ENCODE measurements around the gene OPN4.
A peak's percentile ranks its signal among the peaks of the same experiment; 100 is the strongest.

The OPN4 gene

DNA sequence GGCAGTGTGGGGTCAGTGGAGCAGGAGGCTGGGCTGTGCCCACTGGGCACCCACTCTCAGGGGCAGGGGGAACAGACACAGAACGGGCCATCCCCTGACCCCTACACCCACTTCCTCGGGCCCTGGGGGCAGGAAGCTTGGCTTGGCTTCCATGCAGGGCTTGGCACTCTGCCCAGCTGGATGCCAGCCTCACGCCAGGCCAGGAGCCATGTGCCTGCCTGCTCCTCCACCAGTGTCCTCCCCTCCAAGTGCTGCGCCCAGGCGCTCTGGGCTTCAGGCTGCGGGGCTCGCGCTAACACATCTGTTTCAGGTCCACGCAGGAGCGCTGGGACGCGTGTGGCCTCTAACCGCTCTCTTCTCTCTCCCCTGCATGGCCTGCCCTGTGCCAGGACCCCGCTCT lies 26.7 kb downstream of the OPN4 start:
- DNase-seq (no peak), ATAC-seq (no peak)

DNA sequence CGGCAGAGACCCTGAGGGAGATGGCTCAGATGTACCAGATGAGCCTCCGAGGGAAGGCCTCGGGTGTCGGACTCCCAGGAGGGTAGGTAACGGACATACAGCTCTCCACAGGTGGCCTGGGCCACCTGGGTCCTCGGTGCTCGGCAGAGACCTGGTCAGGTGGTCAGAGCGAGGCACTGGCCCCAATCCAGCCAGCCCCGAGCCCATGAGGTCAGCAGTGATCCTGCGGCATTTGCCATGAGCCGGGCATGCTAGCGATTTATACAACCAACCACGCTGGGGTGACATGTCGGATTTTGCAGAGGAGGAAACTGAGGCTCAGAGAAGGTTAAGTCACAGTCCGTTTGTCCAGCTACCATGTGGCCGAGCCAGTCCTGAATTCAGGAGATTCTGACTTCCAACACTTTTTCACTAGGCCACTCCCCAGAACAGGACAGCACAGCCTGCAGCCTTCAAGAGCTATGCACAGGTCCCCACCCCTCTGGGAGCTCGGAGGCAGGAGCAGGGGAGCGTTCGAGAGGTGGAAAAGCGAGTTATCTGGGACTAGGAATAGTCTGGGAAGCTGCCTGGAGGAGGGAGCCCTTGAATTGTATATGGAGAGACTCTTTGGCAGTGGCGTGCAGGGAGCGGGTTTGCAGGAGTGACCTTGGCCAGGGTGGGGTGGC lies 27.5 kb downstream of the OPN4 start:
- ATAC-seq: no peak
- DNase-seq: no peak

DNA sequence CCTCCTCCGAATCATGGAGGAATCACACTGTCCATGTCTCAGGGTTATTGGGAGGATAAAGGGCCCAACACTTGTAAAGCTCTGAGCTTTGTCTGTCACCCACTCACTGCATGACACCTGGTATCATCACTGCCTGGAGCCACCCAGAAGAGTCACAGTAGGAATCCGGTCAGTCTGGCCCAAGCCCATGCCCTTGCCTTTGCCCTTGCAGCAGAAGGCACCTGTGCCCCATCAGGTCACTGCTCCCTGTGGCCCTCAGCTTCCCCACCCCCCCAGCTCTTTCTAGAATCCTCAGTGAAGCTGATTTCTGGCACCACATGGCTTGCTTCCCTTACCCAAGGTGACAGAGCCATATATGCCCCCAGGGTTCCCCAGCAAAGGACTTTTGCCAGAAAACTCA lies 28.3 kb downstream of the OPN4 start:
- DNase-seq (no peak), ATAC-seq (no peak)

DNA sequence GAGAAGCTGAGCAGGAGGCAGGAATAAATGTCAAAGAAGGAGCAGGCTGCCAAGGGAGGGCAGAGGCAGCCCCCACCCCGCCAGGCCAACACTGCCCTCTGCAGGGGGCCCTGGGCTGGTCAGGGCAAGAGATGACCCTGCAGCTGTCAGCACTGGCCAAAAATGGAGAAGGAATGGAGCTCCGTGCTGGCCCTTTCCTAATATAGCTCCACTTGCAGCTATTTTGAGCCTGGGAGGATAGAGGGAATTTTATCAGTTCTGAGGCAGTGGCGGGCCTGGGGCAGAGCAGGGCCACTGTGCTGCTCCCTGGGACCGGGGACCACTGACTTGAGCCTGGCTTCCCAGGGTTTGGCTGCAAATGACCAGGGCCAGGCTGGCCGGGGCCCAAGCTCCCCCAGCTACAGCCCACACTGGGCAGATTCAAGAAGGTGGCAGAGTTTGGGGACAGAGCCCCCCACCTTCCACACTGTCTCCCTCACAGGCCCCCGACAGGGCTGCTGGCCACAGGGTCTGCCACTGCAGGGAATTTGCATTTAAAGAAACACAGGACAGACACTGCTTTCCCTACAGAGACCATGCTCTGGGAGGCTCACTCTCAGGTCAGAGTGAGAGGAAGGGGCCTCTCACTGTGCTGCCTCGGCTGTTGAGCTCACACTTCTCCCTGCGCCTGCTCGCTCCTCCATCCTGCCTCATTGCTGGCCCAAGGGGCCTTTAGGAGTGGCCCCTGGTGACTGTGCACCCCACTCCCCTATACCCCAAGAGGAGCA lies 30.2 kb downstream of the OPN4 start:
- no peak for ATAC-seq

DNA sequence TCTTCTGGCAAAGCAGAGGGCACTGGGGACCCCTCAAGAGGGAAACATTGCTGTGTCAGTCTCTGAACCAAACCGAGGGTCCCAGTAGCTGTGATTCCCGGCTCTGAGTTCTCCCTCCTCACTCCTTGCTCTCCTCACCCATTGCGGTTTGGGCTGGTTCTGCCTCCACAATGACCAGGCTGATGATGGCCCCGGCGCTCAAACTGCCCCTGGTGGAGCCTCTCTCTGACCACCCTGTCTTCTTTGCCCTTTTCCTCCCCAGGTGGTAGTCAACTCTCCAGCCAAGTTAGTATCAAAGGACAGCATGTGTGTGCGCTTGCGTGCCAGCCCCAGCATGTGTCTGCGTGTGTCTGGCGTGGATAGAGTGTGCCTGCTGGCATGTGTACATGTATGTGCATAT lies 31.1 kb downstream of the OPN4 start:
- ATAC-seq (no peak), DNase-seq (no peak)

More for the DNA sequence above, 30.2 kb downstream of the OPN4 start:
- no peak for DNase-seq

DNA sequence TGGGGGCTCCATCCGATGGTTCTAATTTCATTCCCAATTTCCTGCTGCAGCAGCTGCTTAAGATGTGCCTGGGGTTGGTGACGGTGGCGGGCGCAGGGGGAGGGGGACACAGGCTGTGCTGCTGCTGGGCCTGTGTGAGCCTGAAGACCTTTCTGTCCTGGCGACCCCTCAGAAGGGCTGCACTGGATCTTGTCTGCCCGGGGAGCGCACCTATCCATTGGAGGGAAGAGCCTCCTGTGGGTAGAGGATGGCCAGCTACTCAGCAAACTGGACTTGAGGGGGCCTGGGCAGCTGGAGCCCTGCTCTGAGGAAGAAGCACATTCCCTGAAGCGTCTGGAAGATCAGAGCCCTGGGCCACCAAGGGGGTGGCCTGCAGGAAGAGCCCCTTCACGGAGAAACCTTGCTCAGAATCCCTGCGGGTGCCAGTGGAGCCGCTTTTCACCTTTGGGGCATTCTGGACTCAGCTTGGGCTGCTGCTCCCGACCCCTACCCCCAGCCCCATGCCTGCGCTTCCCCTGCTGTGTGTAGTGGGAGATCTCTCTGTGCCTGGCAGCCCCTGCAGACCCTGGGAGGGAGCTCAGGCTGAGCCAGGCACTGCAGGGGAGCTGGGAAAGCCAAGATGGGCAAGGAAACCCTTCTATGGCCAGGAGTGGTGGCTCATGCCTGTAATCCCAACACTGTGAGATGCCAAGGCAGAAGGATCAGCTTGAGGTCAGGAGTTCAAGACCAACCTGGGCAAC lies 31.7 kb downstream of the OPN4 start:
- no peak for ATAC-seq

DNA sequence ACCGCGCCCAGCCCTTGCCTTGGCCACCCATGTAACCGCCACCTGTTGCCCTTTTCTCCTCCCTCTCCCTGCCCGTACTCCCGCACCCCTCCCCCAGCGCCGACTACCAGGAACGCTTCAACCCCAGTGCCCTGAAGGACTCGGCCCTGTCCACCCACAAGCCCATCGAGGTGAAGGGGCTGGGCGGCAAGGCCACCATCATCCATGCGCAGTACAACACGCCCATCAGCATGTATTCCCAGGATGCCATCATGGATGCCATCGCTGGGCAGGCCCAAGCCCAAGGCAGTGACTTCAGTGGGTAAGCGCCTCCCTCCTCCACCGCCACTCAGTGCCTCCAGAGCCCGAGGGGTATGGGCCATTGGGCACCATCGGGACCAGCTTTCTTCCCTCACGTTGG lies 32.6 kb downstream of the OPN4 start:
- no peak for ATAC-seq
- no peak for DNase-seq

More for the DNA sequence above, 31.7 kb downstream of the OPN4 start:
- DNase-seq: no peak

DNA sequence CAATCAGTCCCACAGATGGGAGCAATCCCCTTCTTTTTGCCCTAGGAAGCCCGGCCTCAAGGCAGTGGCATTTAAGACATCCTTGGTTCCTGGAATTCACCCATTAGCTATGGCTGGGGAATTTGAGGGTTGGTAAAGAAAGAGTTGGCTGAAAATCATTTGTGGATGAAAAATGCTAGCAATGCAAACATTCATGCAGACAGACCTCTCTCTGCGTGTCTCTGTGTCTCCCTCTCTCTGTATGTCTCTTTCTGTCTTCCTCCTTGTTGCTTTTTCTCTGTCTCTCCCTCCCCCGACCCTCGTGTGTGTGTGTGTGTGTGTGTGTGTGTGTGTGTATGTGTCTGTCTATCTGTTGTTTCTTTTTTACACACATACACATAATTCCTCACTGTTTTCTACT lies 33.4 kb downstream of the OPN4 start:
- no peak for DNase-seq
- ATAC-seq: no peak

DNA sequence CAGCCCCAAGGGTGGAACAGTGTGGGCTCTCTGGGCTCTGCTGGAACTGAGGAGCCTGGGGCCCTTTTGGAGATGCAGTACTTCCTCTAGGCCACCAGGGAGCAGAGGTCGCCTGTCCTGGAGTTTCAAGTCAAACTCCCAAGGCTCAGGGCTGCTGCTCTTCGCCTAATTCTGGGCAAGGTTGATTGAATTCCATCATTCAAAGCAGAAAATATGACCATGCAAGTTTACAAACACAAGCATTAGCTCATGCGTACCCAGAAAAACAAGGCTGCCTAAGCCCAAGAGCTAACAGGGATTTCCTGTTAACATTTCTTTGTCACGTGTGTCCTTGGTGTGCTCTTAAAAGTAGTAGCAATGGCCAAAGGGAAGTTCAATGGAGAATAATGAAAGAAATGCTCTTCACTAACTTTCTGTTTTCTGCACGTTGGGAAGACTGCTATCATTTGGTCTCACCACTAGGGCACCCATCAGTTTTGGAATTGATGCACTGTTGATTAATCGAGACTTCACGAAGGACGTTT lies 34.1 kb downstream of the OPN4 start:
- peak; percentile 78 for ATAC-seq
- peak; percentile 42 for DNase-seq

DNA sequence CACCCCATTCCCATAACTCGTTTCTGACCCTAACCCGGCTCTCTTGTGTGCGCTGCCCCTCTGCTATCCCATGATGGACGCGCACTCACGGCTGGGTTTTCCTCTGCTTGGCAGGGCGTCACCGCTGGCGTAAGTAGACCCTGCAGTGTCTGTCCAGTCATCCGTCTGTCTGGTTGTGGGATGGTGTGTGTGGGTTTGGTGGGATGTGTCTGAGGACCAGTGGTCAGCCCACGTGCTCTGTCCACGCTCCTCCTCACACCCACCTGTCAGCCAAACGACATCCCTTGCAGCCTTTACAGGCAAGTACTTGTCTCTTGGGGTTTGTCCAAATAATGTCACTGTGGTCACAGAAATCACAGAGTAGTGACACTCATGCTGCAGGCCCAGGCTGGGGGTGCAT lies 34.8 kb downstream of the OPN4 start:
- DNase-seq: no peak

DNA sequence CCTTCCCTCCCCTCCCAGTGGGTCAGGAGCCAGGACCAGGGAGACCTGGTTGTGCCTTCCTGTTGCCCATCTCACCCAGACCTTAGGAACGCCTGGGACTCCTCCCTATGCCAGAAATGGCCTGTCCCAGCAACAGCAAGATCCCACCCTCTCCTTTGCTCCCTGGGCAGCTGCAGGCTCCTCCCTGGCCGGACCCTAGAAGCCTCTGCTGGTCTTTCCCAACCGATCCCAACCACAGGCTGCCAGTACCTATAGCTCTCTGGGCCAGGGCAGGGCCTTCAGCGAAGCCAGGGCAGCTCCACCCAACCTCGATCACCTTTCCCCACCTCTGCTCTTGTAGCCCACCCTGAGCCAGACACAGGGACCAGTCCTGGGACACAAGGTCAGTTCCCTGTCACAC lies 35.9 kb downstream of the OPN4 start:
- no peak for ATAC-seq
- DNase-seq: no peak

More for the DNA sequence above, 34.8 kb downstream of the OPN4 start:
- no peak for ATAC-seq

DNA sequence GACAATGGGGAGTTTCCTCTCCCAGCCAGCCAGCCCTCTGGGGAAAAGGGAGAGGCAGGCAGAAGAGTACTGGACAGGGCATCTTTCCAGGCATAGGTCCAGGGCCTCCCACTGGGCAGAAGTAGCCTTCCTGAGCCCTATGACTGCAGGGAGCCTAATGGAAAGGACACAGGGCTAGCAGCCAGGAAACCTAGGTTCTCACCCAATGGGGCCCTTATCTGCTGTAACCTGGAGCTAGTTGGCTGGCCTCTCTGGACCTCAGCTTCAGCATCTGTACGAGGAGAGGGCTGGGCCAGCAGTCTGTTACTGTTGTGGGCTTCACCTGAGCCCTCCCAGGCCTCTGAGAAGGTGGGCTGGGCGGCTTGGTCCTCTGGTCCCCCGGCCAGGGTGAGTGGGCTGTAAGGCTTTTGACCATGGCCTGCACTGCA lies 36.3 kb downstream of the OPN4 start:
- no peak for ATAC-seq
- no peak for DNase-seq

DNA sequence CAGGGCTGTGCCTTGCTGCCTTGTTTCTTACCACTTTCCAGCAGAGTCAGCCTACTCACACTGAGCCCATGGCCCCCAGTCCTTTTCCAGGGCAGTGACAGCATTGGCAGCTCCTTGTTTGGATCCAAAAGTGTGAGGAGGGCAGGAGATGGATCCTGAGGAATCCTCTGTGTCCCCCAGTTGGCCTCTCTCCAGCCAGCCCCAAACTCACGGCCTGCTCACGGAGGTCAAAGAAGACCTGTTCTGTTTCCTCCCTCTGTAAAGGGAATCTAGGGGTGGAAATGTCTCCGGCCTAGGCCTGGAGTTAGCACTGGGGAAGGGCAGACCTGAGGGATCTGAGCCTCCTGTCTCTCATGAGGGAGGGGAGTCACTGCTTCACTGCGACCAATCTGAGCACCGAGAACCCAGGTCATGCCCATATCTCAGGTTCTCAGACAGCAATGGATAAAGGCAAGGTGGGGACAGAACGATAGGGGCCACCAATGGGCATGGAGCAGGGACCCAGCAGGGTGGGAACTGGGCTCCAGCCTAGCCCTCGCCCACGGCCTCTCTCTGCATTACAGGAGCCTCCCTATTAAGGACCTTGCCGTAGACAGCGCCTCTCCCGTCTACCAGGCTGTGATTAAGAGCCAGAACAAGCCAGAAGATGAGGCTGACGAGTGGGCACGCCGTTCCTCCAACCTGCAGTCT lies 37.1 kb downstream of the OPN4 start:
- no peak for ATAC-seq

DNA sequence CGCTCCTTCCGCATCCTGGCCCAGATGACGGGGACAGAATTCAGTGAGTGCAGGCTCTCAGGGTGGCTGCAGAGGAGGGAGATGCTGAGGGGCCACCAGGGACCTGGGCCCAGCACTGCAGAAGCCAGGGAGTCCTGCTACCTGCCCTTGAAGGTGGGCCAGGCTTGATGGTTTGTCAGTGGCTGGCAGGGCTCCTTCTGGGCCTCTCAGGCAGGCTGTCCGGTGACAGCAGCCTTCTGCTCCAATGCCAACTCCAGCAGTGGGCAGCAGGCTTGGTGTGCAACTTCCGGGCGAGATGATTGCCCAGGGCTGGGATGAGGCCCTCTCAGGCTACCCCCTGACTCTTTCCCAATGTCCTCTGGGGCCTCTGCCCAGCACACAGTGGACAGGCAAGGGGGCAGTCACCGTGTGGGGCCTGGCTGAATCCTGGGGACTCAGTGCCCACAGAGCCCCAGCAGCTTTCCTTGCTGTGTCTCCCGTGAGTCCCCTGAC lies 37.7 kb downstream of the OPN4 start:
- ATAC-seq (no peak), DNase-seq (no peak)

More for the DNA sequence above, 37.1 kb downstream of the OPN4 start:
- DNase-seq: no peak

DNA sequence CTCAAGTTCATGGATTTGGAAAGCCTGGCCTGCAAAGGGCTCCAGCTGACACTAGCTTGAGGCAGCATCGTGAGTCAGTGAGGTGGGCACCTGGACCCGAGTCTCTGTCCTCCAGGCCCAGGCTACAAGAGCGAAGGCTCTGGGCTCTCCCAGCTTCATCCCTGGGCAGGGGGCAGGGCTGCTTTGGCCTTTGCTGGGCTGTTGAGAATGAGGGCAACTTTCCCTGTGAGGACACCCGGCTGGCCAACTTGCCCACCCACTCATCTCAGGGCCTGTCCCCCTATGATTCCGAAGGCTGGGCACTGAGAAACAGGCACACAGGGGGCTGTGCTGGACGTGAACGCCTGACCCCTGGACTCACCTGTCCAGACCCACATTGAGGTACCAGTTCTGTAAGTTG lies 38.3 kb downstream of the OPN4 start:
- no peak for ATAC-seq
- DNase-seq: no peak

DNA sequence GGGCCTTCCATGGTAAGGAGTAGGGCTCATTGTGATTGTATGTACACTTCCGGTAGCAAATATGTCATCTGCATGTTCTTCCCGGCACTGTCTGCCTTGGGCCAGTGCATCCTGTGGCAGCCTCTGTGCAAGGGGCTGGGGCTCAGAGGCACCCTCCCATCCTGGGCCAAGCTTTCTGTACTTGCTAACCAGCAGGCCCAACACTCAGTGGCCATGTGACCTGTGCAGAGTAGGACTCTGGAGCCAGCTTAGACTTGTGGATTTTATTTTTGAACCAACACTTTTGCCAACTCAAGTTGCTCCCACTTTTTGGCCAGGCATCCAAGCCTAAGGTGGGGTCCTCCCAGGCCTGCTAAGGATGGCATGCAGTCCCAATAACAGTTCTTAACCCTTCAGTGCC lies 38.9 kb downstream of the OPN4 start:
- DNase-seq (no peak), ATAC-seq (no peak)

DNA sequence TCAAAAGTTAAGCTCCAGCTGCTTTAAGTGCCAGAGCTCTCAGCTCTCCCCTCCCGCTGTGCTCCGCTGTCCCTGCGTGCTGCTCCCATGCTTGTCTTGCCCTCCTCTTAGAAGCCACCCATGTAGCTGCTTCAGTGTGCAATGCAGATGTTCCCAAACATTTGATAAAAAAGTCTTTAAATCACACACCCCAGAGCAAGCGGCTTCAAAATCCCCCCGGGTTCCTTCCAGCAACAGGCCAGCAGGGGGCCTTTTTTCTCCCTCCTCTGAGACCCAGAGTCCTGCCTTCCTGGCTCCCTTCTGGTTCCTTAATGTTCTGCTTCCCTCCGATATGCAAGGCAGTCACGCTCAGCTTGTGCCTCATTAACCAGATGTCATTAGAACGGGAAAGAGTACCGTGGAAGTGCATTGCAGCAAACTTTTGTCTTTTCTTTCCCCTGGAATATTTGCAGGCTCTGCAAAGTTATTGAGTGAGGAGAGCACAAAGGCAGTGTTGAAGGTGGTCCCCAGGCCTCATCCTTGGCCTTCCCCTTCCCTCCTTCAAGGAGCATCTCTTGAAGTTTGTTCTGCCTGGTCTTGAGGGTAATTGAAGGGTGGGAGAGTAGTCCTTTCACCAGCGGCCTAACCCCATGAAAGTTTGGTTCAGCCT lies 39.5 kb downstream of the OPN4 start:
- ATAC-seq: no peak
- peak; percentile 52 for DNase-seq

DNA sequence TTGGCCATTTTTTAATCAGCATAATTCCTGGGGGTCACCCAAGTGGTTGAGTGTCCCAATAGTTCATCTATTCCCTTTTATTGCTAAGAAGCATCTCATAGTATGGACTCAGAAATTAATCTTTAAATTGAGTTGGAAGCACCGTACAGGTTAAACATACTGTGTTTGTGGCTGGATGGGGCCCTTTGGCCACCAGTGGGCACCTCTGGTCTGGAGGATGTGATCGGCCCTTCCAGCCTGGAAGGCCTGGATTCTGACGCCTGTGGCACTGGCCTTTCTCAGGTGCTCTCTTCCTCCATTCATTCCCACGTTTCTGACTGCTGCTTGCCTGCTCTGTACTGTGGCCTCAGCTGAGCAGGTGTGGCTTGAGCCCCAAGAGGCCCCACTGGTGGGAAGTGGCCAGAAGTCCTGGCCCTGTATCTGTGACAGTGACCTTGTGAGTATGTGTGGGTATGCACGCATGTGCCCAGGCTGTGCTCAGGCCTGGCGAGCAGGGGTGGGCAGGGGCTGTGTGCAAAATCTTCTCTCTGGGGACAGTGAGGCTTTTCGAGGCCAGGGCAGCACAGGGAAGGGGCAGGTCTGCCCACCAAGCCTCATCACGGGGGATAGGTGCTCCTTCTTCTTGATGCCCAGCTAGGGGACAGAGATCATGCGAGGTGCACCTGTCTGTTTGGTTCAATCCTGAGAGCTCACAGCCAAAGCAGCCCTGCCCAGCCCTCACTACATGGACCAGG lies 44.0 kb downstream of the OPN4 start:
- no peak for ATAC-seq

DNA sequence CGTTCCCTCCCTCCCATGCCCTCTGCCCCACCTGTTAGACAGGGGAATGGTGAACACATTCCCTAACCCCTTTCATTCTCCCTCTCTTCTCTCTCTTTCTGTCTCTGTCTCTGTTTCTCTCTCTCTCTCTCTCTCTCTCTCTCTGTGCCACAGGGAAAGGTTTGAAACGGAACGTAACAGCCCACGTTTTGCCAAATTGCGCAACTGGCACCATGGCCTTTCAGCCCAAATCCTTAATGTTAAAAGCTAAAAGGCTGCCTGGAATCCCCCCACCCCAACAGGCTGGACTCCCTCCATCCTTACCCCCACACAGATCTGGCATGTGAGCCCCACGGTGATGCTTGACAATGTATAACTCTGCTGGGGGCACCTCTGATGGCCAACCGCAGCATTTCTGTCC lies 44.8 kb downstream of the OPN4 start:
- DNase-seq (no peak), ATAC-seq (no peak)

More for the DNA sequence above, 44.0 kb downstream of the OPN4 start:
- no peak for DNase-seq

DNA sequence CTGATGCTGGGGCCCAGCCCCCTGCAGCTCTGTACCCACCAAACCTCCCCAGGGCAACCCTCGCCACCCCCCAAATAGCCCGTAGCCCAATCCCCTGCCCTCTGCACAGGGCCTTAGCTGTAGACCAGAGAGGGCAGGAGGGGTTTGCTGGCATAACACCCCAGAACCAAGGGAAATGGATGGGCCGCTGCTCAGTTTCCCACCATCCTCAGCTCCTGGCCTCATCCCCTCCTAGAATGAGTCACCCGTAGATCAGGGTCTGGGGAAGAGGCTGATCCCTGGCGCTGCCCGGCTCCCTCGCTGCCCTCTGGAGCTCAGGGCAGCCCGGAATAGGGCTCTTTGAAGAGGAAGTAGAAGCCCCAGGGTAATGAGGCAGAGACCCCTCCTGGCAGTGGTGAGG lies 45.2 kb downstream of the OPN4 start:
- ATAC-seq: no peak
- no peak for DNase-seq
